Measurements from ENCODE around the gene LARGE2. TPM values are rescaled to one million over a fixed set of nuclear protein-coding genes. Genes with fewer than 3 reads are reported as not detected.

LARGE2 gene
- total RNA-seq, 2 donors from 2014 or later: 28.5 to 35.2 TPM

DNA sequence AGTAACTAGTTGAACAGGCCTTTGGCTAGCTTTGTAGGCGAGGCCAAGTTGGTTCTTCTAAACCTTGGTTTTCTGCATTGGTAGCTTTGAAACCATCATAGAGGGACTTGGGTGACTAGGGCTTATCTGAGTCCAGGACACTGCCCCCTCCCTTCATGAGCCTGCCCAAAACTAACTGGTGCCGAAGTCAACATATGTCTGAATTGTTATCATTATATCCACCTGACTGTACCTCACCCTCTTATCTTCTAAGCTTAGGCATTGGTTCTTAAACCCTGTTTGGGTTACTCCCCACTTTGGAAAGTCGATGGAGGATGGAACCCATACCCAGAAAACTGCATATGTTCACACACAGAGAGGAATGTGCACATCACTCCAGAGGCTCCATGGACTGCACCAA lies 44.6 kb upstream of the LARGE2 start:
- no peak for TF ChIP-seq CTCF (conservative IDR thresholded peaks at IDR 0.05)
- no peaks in the 10 kb centered on the region for H3K27me3 Mint-ChIP-seq (ENCODE audit: insufficient read depth)

DNA sequence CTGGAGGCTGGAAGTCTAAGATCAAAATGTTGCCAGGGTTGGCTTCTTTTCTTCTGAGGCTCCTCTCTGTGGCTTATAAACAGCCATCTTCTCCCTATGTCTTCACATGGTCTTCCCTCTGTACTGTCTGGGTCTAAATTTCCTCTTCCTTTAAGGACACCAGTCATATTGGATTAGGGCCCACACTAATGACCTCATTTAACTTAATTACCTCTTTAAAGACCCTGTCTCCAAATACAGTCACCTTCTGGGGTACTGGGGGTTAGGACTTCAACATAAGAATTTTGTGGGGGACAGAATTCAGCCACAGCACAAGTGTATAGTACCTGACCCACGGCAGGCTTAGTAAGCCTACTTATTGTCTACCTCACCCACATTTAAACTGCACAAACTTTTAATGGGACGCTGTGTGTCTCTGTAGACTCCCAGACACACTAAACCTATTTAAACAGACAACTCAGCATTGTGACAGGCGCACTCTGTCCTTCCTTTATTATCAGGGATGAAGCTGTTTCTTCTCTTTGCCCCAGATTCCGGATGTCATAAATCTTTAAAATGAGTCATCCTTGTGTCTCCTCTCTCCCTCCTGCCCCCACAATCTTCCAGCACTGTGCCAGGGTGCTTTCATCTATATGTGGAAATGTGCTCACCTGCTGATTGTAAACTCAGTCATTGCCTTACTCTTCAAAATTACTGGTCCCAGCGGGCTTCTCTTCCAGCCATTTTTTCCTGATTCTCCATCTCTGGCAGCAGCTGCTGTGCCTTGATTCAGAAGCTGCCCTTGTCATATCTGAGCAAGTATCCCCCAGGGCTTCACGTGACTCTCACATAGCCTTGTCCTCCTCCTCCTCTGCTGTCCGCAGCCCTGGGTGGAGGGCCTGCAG lies 42.4 kb upstream of the LARGE2 start:
- H3K9me3 Mint-ChIP-seq: no peaks in the 10 kb centered on the region
- H3K4me3 ChIP-seq (ENCODE audit: low read length): no peak overlapping the region
- peaks cover 13% of the 10 kb centered on the region for H3K4me1 Mint-ChIP-seq
- H3K4me3 Mint-ChIP-seq: no peak overlapping the region
- peaks cover 5% of the 10 kb centered on the region for H3K4me1 ChIP-seq (ENCODE audit: control insufficient read depth, insufficient read depth, low read length)
- WGBS, 2 experiments (ENCODE audit: insufficient coverage in 1 of 2, insufficient read length in 1 of 2): 91% methylated on average over 7 of the region's 7 CpGs
- H3K27me3 Mint-ChIP-seq (ENCODE audit: insufficient read depth): peaks cover 6% of the 10 kb centered on the region
- H3K36me3 ChIP-seq (ENCODE audit: control insufficient read depth, insufficient read depth, low read length): peaks cover 35% of the 10 kb centered on the region
- DNase-seq: no peak
- H3K27ac Mint-ChIP-seq: no peak overlapping the region
- no peak overlapping the region for H3K27ac ChIP-seq (ENCODE audit: low read depth, low read length)
- peaks cover 7% of the 10 kb centered on the region for H3K36me3 Mint-ChIP-seq (ENCODE audit: low read depth)
- no peak for TF ChIP-seq CTCF (conservative IDR thresholded peaks at IDR 0.05)
- no peak overlapping the region for H3K9ac ChIP-seq (ENCODE audit: extremely low read depth, low read length, poor library complexity, severe bottlenecking)
- no peaks in the 10 kb centered on the region for H3K9me3 ChIP-seq (ENCODE audit: control insufficient read depth, low read length)
- no peaks in the 10 kb centered on the region for H3K27me3 ChIP-seq (ENCODE audit: control insufficient read depth, insufficient read depth, low read length, poor library complexity, severe bottlenecking)

More for the DNA sequence above, 44.6 kb upstream of the LARGE2 start:
- 87 to 100% methylated on average over 3 of the region's 3 CpGs for WGBS, 2 experiments (ENCODE audit: insufficient coverage in 1 of 2, insufficient read length in 1 of 2)
- Mint-ChIP-seq H3K4me3 (no peak overlapping the region), H3K4me1 (peaks cover 13% of the 10 kb centered on the region), H3K9me3 (no peaks in the 10 kb centered on the region), H3K36me3 (ENCODE audit: low read depth) (peaks cover 10% of the 10 kb centered on the region), H3K27ac (no peak overlapping the region)
- no peaks in the 10 kb centered on the region for H3K9me3 ChIP-seq (ENCODE audit: control insufficient read depth, low read length)
- H3K36me3 ChIP-seq (ENCODE audit: control insufficient read depth, insufficient read depth, low read length): peaks cover 47% of the 10 kb centered on the region
- no peak for DNase-seq
- peaks cover 5% of the 10 kb centered on the region for H3K4me1 ChIP-seq (ENCODE audit: control insufficient read depth, insufficient read depth, low read length)
- H3K27ac ChIP-seq (ENCODE audit: low read depth, low read length): no peak overlapping the region
- no peak overlapping the region for H3K4me3 ChIP-seq (ENCODE audit: low read length)
- no peaks in the 10 kb centered on the region for H3K27me3 ChIP-seq (ENCODE audit: control insufficient read depth, insufficient read depth, low read length, poor library complexity, severe bottlenecking)
- no peak overlapping the region for H3K9ac ChIP-seq (ENCODE audit: extremely low read depth, low read length, poor library complexity, severe bottlenecking)

DNA sequence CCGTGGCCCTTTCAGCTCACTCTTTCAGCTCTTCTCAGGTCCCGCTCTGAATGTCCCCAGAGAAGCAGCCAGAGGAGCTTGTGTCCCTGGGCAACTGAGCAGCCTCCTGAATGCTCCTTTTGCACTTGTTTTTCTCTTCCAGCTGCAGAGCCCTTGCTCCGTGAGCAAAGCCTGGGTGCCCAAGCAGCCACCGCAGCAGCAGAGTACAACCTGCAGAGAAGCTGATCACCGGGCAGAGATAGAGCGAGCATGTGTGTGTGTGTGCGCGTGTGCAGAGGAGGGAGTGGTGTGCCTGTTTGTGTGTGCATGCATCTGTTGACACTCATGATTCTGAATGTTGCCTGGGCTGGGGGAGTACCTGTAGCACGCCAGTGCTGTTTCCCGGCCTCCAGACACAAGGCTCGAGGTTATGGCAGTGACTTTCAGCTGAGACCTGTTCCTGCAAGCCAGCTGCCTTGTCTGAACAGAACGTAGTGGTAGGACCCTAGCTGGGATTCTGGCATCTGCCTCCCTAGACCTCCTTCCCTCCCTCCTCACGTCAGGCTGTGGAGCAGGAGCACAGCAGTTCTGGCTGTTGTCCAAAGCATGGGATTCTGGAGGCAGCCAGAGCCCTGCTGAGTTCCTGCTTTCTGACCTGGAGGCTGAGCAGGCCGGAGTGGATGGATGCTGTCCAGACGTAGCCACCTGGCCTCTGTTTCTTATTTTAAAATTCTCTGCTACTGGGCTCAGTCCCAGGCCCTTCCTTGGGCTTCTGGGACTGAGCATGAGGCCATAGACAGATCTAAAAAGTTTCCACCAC lies 41.5 kb upstream of the LARGE2 start:
- no peak for TF ChIP-seq CTCF (conservative IDR thresholded peaks at IDR 0.05)

More for the DNA sequence above, 41.5 kb upstream of the LARGE2 start:
- no peaks in the 10 kb centered on the region for H3K9me3 Mint-ChIP-seq
- no peak overlapping the region for H3K4me3 Mint-ChIP-seq
- no peak overlapping the region for H3K27ac Mint-ChIP-seq
- Histone ChIP-seq H3K9me3 (ENCODE audit: control insufficient read depth, low read length) (no peaks in the 10 kb centered on the region), H3K36me3 (ENCODE audit: control insufficient read depth, insufficient read depth, low read length) (peaks cover 29% of the 10 kb centered on the region), H3K9ac (ENCODE audit: extremely low read depth, low read length, poor library complexity, severe bottlenecking) (no peak overlapping the region), H3K27ac (ENCODE audit: low read depth, low read length) (no peak overlapping the region), H3K4me1 (ENCODE audit: control insufficient read depth, insufficient read depth, low read length) (peaks cover 5% of the 10 kb centered on the region), H3K27me3 (ENCODE audit: control insufficient read depth, insufficient read depth, low read length, poor library complexity, severe bottlenecking) (peaks cover 2% of the 10 kb centered on the region), H3K4me3 (ENCODE audit: low read length) (no peak overlapping the region)
- H3K27me3 Mint-ChIP-seq (ENCODE audit: insufficient read depth): peaks cover 9% of the 10 kb centered on the region
- no peak for DNase-seq
- WGBS, 2 experiments (ENCODE audit: insufficient coverage in 1 of 2, insufficient read length in 1 of 2): 94% methylated on average over 12 to 15 of the region's 15 CpGs
- H3K36me3 Mint-ChIP-seq (ENCODE audit: low read depth): peaks cover 7% of the 10 kb centered on the region
- H3K4me1 Mint-ChIP-seq: peaks cover 13% of the 10 kb centered on the region
